ENCODE measurements around the gene ARHGEF4.

ARHGEF4 gene

GRCh38 chr2:130819226-130819607, 17.5 kb upstream of the ARHGEF4 start:
- DNase-seq, result no peak

GRCh38 chr2:130819608-130820278, 17.0 kb upstream of the ARHGEF4 start:
- DNase-seq, result no peak

- no peak for DNase-seq
Measured at GRCh38 chr2:130820279-130820861, 16.3 kb upstream of the ARHGEF4 start.

- no peak for DNase-seq
Measured at GRCh38 chr2:130821867-130822266, 14.8 kb upstream of the ARHGEF4 start.

GRCh38 chr2:130822766-130823165, 13.9 kb upstream of the ARHGEF4 start:
- no peak for DNase-seq

GRCh38 chr2:130823171-130823885, 13.4 kb upstream of the ARHGEF4 start:
- DNase-seq, result no peak

- DNase-seq, result no peak
Measured at GRCh38 chr2:130823886-130824491, 12.7 kb upstream of the ARHGEF4 start.

GRCh38 chr2:130824492-130825061, 12.1 kb upstream of the ARHGEF4 start:
- no peak for DNase-seq

GRCh38 chr2:130825231-130825965, 11.3 kb upstream of the ARHGEF4 start:
- DNase-seq, result no peak

GRCh38 chr2:130825966-130826253, 10.8 kb upstream of the ARHGEF4 start:
- DNase-seq, result no peak

GRCh38 chr2:130826419-130826818, 10.3 kb upstream of the ARHGEF4 start:
- DNase-seq, result no peak

GRCh38 chr2:130826821-130827501, 9.8 kb upstream of the ARHGEF4 start:
- DNase-seq, result no peak

GRCh38 chr2:130827502-130828251, 9.0 kb upstream of the ARHGEF4 start:
- DNase-seq, result no peak

- DNase-seq, result no peak
Measured at GRCh38 chr2:130828461-130828860, 8.3 kb upstream of the ARHGEF4 start.

GRCh38 chr2:130829015-130829414, 7.7 kb upstream of the ARHGEF4 start:
- DNase-seq, result no peak

- no peak for DNase-seq
Measured at GRCh38 chr2:130830538-130830937, 6.2 kb upstream of the ARHGEF4 start.

GRCh38 chr2:130831356-130831755, 5.4 kb upstream of the ARHGEF4 start:
- no peak for DNase-seq

- DNase-seq, result no peak
Measured at GRCh38 chr2:130832296-130832940, 4.3 kb upstream of the ARHGEF4 start.

- DNase-seq, result no peak
Measured at GRCh38 chr2:130834091-130834930, 2.4 kb upstream of the ARHGEF4 start.

Measured in NCI-H774 (cell line).